HepG2 (cell line): ENCODE measurements around the gene GC.

Experiments used
- NFYB ChIP-seq: sonication (generic); formaldehyde crosslinking; IDR thresholded peaks from 2 replicates; pipeline ENCODE4 v1.4.0; 2020; ENCODE audit warnings: missing genetic modification reagents
- ZNF280D ChIP-seq: sonication (generic); formaldehyde crosslinking; IDR thresholded peaks from 2 replicates; pipeline ENCODE4 v1.5.1; 2020; ENCODE audit warnings: mild to moderate bottlenecking, missing genetic modification reagents

GRCh38 chr4:71777891-71778290 lies 6.0 kb downstream of the GC start:
- TF ChIP-seq ZNF280D (CRISPR knock-in tag), result no peak
- TF ChIP-seq NFYB (CRISPR knock-in tag), result no peak
